ENCODE data around the gene PLEKHG4.

DNA sequence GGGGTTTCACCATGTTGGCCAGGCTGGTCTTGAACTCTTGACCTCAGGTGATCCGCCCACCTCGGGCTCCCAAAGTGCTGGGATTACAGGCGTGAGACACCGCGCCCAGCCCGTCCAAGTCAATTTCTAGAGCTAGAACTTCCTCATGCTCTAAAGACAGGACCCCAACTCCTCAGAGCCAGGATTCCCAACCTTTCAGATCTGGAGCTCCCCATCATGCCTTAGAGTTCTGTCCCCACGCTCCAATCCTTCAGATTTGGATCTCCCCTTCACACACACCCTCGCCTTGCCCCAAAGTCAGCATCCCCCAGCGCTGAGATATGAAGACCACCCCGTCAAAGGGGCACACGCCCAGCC, 46.8 kb downstream of the PLEKHG4 start:
- TF ChIP-seq CTCF (IDR thresholded peaks at IDR 0.05) (no peak), POLR2A (IDR thresholded peaks at IDR 0.05) (no peak)

Measured in testis (tissue), 2 donors.